Neural crest cell (in vitro differentiated cells): Measurements from ENCODE around the gene SUSD4. TPM values are rescaled to one million over a fixed set of nuclear protein-coding genes. Genes with fewer than 3 reads are reported as not detected.

Source experiments
- DNase-seq: peaks from one replicate; pipeline ENCODE4 v3.0.0; 2021; ENCODE audit warnings: low read depth, mixed read lengths, low spot score
- H3K27ac Mint-ChIP-seq: one replicate; pipeline ENCODE4 v1.8.0; 2021; ENCODE audit warnings: mild to moderate bottlenecking, mixed read lengths; ENCODE audit not compliant: unreplicated experiment
- H3K27me3 Mint-ChIP-seq: 2 replicates; pipeline ENCODE4 v1.8.0; 2021; ENCODE audit warnings: low read depth, mild to moderate bottlenecking, mixed read lengths
- H3K36me3 Mint-ChIP-seq: 2 replicates; pipeline ENCODE4 v1.8.0; 2021; ENCODE audit warnings: low read depth, mild to moderate bottlenecking, mixed read lengths
- H3K4me1 Mint-ChIP-seq: 2 replicates; pipeline ENCODE4 v1.8.0; 2021; ENCODE audit warnings: mixed read lengths
- H3K4me3 Mint-ChIP-seq: one replicate; pipeline ENCODE4 v1.8.0; 2021; ENCODE audit warnings: mild to moderate bottlenecking, mixed read lengths
- H3K9me3 Mint-ChIP-seq: 2 replicates; pipeline ENCODE4 v1.8.0; 2021; ENCODE audit warnings: mixed read lengths
- total RNA-seq: library from RNA; stranded (reverse); gene quantifications from 2 replicates; pipeline ENCODE4 v1.2.1, GENCODE V29; 2021
- TF ChIP-seq, protein P1 (sequence below): fragments of 200-600 bp; sonication (generic); conservative IDR thresholded peaks from 2 replicates; pipeline ENCODE4 v1.5.0; 2021; ENCODE audit warnings: antibody characterized with exemption, mild to moderate bottlenecking

Gene SUSD4
- total RNA-seq, 1 donor from 2014 or later = 0.56 TPM

DNA sequence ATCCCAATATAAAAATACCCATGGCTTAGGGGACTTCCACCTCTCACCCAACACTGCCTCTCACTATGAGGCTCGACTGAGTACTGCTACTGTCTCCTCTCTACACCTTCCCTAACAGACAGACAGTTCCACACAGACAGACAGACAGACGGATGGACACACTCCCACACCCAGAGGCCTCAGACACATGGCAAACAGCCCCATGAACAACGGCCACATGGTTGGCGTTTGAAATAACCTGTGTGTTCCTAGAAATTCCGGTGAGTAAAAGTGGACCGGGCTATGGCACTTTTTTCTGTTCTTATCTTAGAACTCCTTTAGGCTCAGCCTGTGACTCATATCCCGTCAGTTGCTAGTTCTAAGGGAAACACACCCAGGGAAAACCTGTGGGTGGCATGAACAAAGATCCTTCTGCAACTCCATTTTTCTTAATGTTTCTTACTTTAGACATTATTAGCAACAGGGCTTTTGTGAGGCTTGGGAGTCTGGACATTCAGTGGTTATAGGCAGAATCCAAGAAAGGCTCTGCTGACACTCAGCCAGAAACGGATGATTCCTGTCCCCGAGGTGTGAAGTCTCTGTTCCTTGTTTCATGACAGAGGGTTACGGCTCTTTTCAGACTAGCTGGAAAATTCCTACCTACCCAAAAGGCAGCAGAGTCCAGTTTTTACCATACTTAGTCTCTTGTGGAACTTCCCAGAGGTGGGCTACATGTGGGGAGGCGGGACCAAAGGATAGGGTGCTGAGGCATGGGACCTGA, 130.4 kb downstream of the SUSD4 start:
- Mint-ChIP-seq H3K36me3 (peaks cover 2% of the 10 kb centered on the region), H3K9me3 (peaks cover 8% of the 10 kb centered on the region), H3K27ac (no peak overlapping the region), H3K4me1 (no peaks in the 10 kb centered on the region), H3K4me3 (no peak overlapping the region), H3K27me3 (peaks cover 2% of the 10 kb centered on the region)
- DNase-seq = no peak
- TF ChIP-seq, protein P1, sequence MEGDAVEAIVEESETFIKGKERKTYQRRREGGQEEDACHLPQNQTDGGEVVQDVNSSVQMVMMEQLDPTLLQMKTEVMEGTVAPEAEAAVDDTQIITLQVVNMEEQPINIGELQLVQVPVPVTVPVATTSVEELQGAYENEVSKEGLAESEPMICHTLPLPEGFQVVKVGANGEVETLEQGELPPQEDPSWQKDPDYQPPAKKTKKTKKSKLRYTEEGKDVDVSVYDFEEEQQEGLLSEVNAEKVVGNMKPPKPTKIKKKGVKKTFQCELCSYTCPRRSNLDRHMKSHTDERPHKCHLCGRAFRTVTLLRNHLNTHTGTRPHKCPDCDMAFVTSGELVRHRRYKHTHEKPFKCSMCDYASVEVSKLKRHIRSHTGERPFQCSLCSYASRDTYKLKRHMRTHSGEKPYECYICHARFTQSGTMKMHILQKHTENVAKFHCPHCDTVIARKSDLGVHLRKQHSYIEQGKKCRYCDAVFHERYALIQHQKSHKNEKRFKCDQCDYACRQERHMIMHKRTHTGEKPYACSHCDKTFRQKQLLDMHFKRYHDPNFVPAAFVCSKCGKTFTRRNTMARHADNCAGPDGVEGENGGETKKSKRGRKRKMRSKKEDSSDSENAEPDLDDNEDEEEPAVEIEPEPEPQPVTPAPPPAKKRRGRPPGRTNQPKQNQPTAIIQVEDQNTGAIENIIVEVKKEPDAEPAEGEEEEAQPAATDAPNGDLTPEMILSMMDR = no peak

DNA sequence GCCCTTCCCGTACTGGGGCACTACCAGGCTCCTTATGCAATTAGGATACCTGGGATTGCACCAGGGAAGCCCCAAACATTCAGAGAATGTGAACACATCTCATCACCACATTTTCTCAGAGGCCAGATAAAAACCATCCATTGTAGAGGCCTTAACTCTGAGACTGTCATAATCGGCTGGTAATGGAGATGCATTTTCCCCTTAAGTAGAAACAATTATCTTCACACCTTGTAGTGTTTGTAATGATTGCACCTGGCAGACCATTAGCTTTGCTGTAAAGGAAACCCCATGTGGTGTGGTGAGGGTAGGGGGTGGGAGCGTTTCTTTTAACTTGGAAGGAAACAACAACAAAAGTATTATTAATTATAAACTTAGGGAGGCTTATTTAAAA, 131.0 kb downstream of the SUSD4 start:
- TF ChIP-seq, protein P1 = no peak
- H3K4me1 Mint-ChIP-seq = no peaks in the 10 kb centered on the region
- peaks cover 5% of the 10 kb centered on the region for H3K9me3 Mint-ChIP-seq
- no peak overlapping the region for H3K27ac Mint-ChIP-seq
- peaks cover 2% of the 10 kb centered on the region for H3K36me3 Mint-ChIP-seq
- H3K27me3 Mint-ChIP-seq = peaks cover 2% of the 10 kb centered on the region
- H3K4me3 Mint-ChIP-seq = no peak overlapping the region
- DNase-seq = no peak

DNA sequence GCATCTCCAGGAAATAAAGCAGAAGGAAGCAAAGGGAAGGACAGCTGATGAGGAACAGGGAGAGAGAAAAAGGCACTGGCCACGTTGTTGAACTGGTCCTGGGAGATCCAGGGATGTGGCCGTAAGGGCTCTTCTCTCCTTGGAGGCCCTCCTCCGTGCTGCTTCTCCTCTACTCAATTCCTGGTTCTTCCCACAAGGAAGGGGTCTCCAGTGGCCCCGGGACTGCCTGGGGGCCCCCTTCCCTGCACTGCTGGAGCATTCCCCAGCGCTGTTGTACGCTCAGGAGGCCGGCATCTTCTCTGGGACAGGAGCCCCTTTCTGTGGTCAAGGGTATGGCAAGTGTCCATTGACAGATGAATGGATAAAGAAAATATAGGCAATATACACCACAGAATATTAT, 132.4 kb downstream of the SUSD4 start:
- TF ChIP-seq, protein P1 = no peak
- Mint-ChIP-seq H3K36me3 (peaks cover 2% of the 10 kb centered on the region), H3K4me1 (no peaks in the 10 kb centered on the region), H3K4me3 (no peak overlapping the region), H3K9me3 (peaks cover 2% of the 10 kb centered on the region), H3K27ac (no peak overlapping the region), H3K27me3 (peaks cover 2% of the 10 kb centered on the region)
- DNase-seq = no peak

DNA sequence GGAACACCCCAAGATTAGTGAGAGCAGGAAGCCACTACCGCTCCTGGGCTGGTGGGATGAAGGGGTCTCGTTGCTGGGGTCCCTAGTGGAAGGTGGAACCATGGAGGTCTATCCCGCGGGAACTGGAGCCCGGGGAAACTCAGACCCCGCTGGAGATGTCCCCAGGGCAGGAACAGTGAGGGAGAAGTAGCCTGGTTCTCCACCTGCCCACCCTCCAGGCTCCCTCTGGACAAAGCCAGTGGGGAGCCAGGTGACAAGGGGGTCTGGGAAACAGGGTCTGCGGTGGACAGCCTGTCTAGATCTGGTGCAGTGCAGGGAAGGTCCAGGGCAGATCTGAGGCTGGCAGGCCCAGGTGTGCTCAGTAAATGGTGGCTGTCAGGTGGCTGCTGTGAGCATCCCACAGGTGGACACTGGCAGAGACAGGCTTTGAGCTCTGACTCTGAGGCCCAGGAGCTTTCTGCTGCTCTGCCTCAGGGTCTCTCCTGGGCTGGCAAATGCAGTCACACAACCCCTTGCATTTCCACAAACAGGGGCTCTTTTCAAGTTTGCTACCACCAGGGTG, 132.9 kb downstream of the SUSD4 start:
- Mint-ChIP-seq H3K27ac (no peak overlapping the region), H3K4me3 (no peak overlapping the region), H3K36me3 (peaks cover 2% of the 10 kb centered on the region), H3K4me1 (no peaks in the 10 kb centered on the region), H3K9me3 (peaks cover 2% of the 10 kb centered on the region), H3K27me3 (peaks cover 2% of the 10 kb centered on the region)
- DNase-seq = no peak
- TF ChIP-seq, protein P1 = no peak

DNA sequence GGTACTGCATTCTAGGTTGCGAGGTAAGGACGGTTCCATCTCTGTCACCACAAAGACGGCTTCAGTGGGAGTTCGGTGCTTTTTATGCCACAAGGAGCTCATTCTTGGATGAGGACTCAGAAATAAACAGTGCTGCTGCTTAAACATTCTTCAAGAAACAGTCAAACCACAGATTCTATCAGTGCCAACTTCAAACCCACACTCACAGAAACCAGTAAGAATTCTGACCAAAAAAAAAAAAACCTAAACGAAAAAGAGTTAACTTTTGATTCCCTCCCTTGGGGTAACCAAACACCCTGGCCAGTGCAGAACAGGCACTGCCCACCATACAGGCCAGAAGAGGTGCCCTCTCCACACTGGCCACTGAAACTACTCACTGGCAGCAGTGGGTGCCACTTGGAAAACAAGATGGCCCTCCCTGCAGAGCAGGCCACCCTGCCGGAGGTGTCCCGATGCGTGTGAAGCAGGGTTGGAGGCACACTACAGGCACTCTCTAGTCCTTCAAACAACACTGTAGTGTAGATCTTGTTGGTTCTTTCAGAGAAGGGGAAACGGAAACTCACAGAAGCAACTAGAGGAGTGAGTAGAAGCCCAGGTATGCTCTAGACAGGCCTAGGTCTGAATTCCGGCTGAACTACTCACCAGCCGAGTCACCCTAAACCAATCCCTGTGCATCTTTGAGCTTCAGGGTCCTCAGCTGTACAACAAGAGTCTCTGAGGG, 133.7 kb downstream of the SUSD4 start:
- no peaks in the 10 kb centered on the region for H3K4me1 Mint-ChIP-seq

More for the DNA sequence above, 133.7 kb downstream of the SUSD4 start:
- Mint-ChIP-seq H3K9me3 (no peaks in the 10 kb centered on the region), H3K27ac (no peak overlapping the region), H3K27me3 (peaks cover 2% of the 10 kb centered on the region), H3K4me3 (no peak overlapping the region), H3K36me3 (no peaks in the 10 kb centered on the region)
- DNase-seq = no peak
- TF ChIP-seq, protein P1 = no peak
